GM19193 (cell line): ENCODE data around the gene DRC1.

Experiments used
- POLR2A ChIP-seq: IDR thresholded peaks from 4 replicates; pipeline ENCODE4 v1.6.1; 2011; ENCODE audit not compliant: insufficient read depth, insufficient read length; ENCODE audit errors: extremely low read depth

DRC1 gene

GRCh38 chr2:26495705-26496297 is 94.1 kb downstream of the DRC1 start:
- no peak for TF ChIP-seq POLR2A

DNA sequence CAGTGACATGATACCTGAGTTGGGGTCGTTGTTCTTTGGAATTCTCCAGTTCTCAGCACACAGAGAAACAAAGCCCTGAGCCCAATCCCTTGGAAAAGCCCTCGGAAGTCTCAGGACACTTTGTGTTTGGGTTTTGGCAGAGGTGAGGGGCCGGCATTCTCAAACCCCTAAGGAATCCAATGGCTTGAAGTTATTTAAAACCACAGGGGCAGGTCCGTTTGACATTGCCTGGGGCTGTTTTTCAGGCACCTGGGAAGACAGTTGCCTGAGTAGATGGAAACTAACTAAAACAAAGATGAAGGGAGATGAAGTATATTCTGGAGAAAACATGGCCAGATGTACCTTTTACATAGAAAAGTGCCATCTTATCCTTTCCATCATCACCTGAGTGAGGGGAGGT is 98.7 kb downstream of the DRC1 start:
- TF ChIP-seq POLR2A = no peak

DNA sequence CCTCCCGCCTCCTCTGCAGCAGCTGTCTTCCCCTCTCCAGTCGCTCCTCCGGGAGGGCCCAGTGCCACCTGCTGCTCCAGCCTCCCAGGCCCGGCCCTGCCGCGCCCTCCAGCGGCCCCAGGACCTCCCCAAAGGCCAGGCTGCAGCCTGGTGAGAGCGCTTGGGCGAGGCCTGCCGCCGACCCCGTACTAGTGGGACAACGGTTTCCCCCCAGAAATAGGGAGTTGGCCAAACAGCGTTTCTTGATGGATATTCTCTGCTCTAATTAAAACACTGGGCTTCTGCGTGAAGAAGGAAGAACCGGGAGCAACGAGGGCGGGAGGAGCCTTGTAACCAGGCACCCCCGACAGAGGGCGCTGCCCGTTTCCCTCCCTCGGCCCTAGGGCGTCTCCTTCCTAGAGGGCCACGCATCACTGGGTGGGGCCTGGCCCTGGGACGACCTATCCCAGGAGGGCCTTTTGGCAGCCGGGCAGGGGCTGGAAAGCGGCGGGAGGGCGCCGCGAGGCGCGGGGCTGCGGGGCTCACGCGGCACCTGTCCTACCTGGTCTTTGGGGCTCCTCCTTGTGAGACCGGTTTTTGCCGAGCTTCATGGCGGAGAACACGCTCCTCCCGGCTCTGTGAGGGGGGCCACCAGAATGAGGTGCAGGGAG is 101.6 kb downstream of the DRC1 start:
- TF ChIP-seq POLR2A = no peak

DNA sequence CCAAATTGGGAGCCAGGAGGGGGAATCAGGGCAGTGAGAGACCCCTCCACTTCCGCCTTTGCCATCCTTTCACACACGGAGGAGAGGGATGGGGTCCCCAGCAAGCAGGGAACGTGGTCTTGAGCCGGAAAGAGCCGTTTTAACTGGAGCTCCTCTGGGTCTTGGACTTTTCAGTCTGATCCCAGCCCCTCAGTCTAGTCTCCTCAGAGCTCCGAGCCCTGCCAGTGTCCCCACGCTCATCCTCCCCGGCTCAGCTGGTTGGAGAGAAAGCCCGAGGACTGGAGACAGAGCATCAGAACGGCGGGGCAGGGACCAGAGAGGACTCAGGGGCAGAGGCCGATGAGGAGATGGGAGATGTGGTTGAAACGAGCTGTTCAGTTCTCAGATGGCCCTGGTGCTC is 102.3 kb downstream of the DRC1 start:
- TF ChIP-seq POLR2A = no peak

DNA sequence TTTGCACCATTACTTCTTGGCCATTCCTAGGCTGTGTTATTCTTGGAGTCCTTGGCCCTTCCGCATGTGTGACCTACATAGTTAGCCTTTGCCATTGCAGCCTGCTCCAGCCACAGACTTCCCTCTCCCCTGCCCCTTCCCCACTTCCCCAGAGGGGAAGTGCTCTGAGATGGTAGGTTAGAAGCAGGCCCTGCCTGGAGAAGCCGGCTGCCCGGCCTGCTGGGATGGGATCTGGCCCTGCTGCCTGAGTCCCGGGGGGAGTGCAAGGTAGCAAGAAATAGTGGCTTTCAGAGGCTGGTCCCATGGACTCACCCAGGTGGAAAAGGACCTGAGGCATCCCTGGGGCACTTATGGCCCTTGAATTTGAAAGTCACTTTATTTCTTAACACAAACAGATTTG is 104.6 kb downstream of the DRC1 start:
- TF ChIP-seq POLR2A = no peak
